ENCODE results near the gene GYS1. TPM values are rescaled to one million over a fixed set of nuclear protein-coding genes. Genes with fewer than 3 reads are reported as not detected.
A peak's percentile ranks its signal among the peaks of the same experiment; 100 is the strongest.

GYS1 gene
- total and polyA plus RNA-seq, 8 donors: 7.3 to 18.2 (median 13.6) TPM

- Histone ChIP-seq H3K27ac (no peak overlapping the region), H3K9me3 (no peaks in the 10 kb centered on the region), H3K4me1 (no peaks in the 10 kb centered on the region), H3K27me3 (no peaks in the 10 kb centered on the region), H3K36me3 (peaks cover 0 to 8% (median 0%) of the 10 kb centered on the region in 3 donors), H3K4me3 (no peak overlapping the region)
- ATAC-seq (no peak), DNase-seq (no peak), FAIRE-seq (no peak)
- TF ChIP-seq, protein P1, sequence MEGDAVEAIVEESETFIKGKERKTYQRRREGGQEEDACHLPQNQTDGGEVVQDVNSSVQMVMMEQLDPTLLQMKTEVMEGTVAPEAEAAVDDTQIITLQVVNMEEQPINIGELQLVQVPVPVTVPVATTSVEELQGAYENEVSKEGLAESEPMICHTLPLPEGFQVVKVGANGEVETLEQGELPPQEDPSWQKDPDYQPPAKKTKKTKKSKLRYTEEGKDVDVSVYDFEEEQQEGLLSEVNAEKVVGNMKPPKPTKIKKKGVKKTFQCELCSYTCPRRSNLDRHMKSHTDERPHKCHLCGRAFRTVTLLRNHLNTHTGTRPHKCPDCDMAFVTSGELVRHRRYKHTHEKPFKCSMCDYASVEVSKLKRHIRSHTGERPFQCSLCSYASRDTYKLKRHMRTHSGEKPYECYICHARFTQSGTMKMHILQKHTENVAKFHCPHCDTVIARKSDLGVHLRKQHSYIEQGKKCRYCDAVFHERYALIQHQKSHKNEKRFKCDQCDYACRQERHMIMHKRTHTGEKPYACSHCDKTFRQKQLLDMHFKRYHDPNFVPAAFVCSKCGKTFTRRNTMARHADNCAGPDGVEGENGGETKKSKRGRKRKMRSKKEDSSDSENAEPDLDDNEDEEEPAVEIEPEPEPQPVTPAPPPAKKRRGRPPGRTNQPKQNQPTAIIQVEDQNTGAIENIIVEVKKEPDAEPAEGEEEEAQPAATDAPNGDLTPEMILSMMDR (IDR thresholded peaks at IDR 0.05): no peak
- intact Hi-C loops (cut with DNase I): no loop called here
- 98% methylated on average over 3 of the region's 3 CpGs for WGBS, 2 donors
Measured at GRCh38 chr19:48986211-48986610, 6.9 kb downstream of the GYS1 start.

DNA sequence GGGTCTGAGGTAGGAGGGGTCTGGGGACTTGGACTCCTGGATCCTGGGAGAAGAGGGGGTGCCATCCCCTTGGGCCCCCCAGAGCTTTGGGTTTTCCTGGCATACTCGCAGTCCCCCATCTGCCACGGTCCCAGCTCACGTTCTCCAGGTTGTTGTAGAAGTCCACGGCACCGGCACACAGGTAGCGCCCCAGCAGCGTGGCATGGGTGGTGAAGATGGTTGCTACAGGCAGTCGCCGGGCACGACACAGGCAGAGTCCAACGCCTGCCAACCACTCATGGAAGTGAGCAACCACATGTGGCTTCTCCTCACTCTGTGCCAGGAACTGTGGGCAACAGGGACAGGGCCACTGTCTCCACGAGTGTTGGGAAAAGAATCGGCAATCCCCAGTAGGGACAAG lies 7.4 kb downstream of the GYS1 start:
- no peaks in the 10 kb centered on the region for H3K4me1 ChIP-seq
- FAIRE-seq (no peak), DNase-seq (no peak), ATAC-seq (no peak)
- WGBS, 2 donors: 90 to 94% methylated on average over 13 of the region's 13 CpGs
- H3K27ac ChIP-seq: no peak overlapping the region
- H3K36me3 ChIP-seq: peaks cover 0 to 8% (median 0%) of the 10 kb centered on the region in 3 donors
- H3K9me3 ChIP-seq: no peaks in the 10 kb centered on the region
- H3K27me3 ChIP-seq: no peaks in the 10 kb centered on the region
- TF ChIP-seq, protein P1 (IDR thresholded peaks at IDR 0.05): no peak
- intact Hi-C loops (cut with DNase I): no loop called here
- H3K4me3 ChIP-seq: no peak overlapping the region

GRCh38 chr19:48982280-48982679 lies 10.8 kb downstream of the GYS1 start:
- peak in 1 of 4 donors; percentile 24 for ATAC-seq
- no peak overlapping the region for H3K4me3 ChIP-seq
- H3K36me3 ChIP-seq: peaks cover 0 to 8% (median 0%) of the 10 kb centered on the region in 3 donors
- 96% methylated on average over 9 of the region's 9 CpGs for WGBS, 2 donors
- H3K27me3 ChIP-seq: no peaks in the 10 kb centered on the region
- DNase-seq: no peak
- no peaks in the 10 kb centered on the region for H3K9me3 ChIP-seq
- TF ChIP-seq, protein P1 (IDR thresholded peaks at IDR 0.05): no peak
- no peak overlapping the region for H3K27ac ChIP-seq
- H3K4me1 ChIP-seq: no peaks in the 10 kb centered on the region
- intact Hi-C loops (cut with DNase I): no loop called here
- FAIRE-seq: no peak

GRCh38 chr19:48977061-48977460 lies 16.0 kb downstream of the GYS1 start:
- ATAC-seq (no peak), FAIRE-seq (no peak), DNase-seq (no peak)
- intact Hi-C loops (cut with DNase I): no loop called here
- Histone ChIP-seq H3K4me3 (no peak overlapping the region), H3K4me1 (no peaks in the 10 kb centered on the region), H3K36me3 (no peaks in the 10 kb centered on the region), H3K9me3 (no peaks in the 10 kb centered on the region), H3K27me3 (no peaks in the 10 kb centered on the region), H3K27ac (no peak overlapping the region)
- 76 to 78% methylated on average over 2 of the region's 2 CpGs for WGBS, 2 donors
- TF ChIP-seq, protein P1 (IDR thresholded peaks at IDR 0.05): no peak

DNA sequence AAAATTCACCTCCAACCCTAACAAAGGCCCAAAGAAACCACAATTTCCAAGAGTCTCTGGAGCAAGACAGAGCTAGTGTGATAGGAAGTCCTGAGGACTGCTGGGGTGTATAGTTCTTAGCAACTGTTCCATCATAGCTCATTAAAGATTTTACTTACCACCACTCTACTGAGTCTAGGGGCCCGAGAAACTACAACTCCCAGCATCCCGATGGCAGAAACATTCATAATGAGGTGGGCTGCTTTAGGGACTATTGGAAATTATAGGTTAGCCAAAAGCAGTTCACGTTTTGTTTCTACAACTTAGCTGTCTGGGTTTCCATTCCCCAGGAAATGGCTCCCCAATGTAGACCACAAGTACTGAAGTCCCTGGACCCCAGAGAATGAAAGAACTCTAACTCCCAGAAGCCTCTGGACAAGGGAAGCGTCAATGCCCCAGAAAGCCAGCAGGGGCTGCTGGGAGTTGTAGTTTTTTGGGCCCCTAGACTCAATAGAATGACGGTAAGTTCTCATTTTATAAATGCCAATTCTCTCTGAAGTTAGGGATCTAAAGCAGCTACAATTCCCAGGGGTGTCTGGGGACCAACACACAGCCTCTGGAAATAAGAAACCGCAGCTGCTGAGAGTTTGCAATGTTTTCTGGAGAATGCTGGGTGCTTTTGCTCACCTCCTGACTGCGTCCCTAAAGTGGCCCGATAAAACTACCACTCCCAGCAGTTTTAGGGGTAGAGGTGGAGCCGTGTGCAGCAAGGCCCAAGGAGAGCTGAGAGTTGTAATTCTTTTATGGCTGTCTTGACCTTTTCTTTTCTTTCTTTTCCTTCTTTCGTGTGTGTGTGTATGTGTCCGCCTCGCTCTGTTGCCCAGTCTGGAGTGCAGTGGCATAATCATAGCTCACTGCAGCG lies 16.9 kb downstream of the GYS1 start:
- H3K36me3 ChIP-seq: no peaks in the 10 kb centered on the region

More for the DNA sequence above, 16.9 kb downstream of the GYS1 start:
- Histone ChIP-seq H3K27me3 (no peaks in the 10 kb centered on the region), H3K4me1 (no peaks in the 10 kb centered on the region), H3K9me3 (no peaks in the 10 kb centered on the region), H3K4me3 (no peak overlapping the region), H3K27ac (no peak overlapping the region)
- TF ChIP-seq, protein P1 (IDR thresholded peaks at IDR 0.05): no peak
- DNase-seq (no peak), FAIRE-seq (no peak), ATAC-seq (peak in 1 of 4 donors; percentile 34)
- intact Hi-C loops (cut with DNase I): no loop called here
- WGBS, 2 donors: 91% methylated on average over 13 of the region's 13 CpGs
